GM12864 (cell line): Measurements from ENCODE around the gene RIOK3.

Source experiments
- DNase-seq: peaks from one replicate; pipeline ENCODE4 v3.0.0-alpha.2; 2011; ENCODE audit warnings: low read depth
- H3K4me3 ChIP-seq: 2 replicates; pipeline ENCODE4 v1.5.1; 2011; ENCODE audit warnings: mild to moderate bottlenecking, low read depth, low read length, control low read depth
- CTCF ChIP-seq: IDR thresholded peaks from 2 replicates; pipeline ENCODE4 v1.5.1; 2011; ENCODE audit warnings: low read depth, mild to moderate bottlenecking, moderate library complexity, low read length, control low read depth, inconsistent platforms; ENCODE audit errors: missing control alignments

RIOK3 gene

GRCh38 chr18:23495723-23496440, 42.8 kb downstream of the RIOK3 start:
- TF ChIP-seq CTCF, result no peak
- no peak overlapping the region for H3K4me3 ChIP-seq
- DNase-seq, result no peak

- H3K4me3 ChIP-seq, result no peak overlapping the region
- TF ChIP-seq CTCF, result no peak
- DNase-seq, result no peak
These were observed 45.0 kb downstream of the RIOK3 start for GRCh38 chr18:23498117-23498516.

- no peak overlapping the region for H3K4me3 ChIP-seq
- peak; percentile 48 for DNase-seq
- TF ChIP-seq CTCF, result peak; percentile 93
These were observed 45.8 kb downstream of the RIOK3 start for GRCh38 chr18:23498877-23499276.

- DNase-seq, result no peak
- no peak for TF ChIP-seq CTCF
- no peak overlapping the region for H3K4me3 ChIP-seq
These were observed 46.2 kb downstream of the RIOK3 start for GRCh38 chr18:23499291-23499781.

GRCh38 chr18:23501626-23502025, 48.5 kb downstream of the RIOK3 start:
- H3K4me3 ChIP-seq, result no peak overlapping the region
- TF ChIP-seq CTCF, result no peak
- DNase-seq, result no peak

- no peak for DNase-seq
- no peak for TF ChIP-seq CTCF
These were observed 49.5 kb downstream of the RIOK3 start for GRCh38 chr18:23502516-23503037.

More at GRCh38 chr18:23502516-23503037, 49.5 kb downstream of the RIOK3 start:
- peak overlapping the region; percentile 63 for H3K4me3 ChIP-seq
